Measurements from ENCODE around the gene PEX11B.
A peak's percentile ranks its signal among the peaks of the same experiment; 100 is the strongest.

PEX11B gene

DNA sequence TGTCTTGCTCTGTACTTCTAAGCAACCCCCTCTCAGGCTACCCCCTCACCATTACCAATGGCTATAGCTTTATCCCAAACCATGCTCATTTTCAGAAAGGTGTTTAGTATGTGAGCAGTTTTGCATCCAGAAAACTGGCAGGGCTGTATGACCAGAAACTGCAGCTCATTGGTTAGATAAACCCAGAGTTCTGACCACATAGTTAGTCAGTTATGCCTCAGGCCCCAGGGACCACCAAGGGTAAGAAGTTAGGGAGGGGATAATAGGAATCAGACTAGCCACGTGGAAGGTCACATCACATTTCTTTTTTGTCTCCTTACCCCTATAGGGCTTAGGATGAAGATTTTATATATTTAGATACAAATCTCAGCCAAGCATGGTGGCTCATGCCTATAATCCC, 9.9 kb downstream of the PEX11B start:
- no peak for DNase-seq (ENCODE audit: low read depth, low spot score)

DNA sequence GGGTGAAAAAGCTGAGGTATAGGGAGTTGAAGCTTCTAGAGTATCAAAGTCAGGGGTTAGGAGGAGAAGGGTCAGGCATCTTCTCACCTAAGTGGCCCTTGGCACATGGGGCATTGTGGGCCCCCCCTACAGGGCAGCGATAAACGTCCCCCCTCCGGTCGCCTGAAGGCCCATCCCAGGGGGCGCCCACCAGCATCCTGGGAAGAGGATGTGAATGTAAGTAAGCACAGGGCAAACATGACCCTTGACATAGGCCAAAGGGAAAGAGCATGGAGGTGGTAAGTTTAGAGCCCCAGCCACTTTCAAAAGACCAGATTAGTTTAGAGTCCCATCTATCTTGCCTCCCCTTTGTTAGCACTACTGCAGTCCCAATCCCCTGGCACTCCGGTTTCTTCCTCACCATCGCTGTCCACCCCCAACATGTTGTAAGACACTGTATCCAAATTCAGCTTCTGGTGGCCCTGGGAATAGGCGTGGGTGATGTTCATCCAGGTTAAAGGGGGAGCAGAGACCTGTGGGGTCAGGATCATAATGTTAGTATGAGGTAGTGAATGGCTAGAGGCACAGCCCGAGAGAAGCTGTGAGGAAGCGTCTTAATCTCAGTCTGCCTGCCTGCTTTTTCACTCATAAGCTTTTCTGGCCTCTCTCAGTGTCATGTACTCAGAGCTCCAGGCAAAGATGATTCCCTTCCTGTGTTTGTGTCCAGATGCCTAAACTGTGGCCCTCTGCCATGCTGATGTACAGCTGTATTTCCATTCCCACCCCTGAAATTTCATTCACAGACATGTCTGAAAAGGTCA, 11.4 kb downstream of the PEX11B start:
- no peak for DNase-seq (ENCODE audit: low read depth, low spot score)

DNA sequence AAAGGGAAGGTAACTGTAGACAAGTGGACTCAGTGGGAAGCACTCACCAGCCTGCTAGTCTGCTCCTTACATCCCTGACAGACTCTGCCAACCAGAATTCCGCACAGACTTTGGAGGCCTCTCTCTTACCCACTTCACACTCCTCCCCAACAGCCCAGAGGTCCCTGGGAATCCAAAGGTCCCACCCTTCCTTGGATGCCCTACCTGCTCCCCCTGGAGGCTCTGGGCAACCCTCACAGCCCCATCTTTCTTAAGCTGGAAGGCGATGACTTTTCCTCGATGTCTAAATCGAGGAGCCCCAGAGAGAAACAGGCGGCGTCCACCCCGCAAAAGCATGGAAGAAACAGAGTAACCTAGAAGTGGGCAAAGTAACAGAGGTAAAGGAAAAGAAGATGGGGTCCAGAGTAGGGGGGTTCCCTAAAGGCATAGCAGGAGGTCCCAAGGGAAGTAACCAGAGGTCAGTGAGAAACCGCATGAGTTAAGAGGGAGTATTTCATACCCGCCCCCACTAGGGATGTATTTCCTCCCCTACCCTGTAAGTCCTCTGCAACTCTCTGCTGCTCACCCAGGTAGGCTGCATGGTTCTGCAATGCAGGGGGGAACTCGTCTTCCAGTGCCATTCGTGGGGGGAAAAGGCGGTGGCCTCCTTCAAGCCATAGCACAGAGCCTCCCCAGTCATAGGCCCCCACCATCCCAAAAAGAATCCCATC, 17.1 kb downstream of the PEX11B start:
- DNase-seq (ENCODE audit: low read depth, low spot score), result no peak

DNA sequence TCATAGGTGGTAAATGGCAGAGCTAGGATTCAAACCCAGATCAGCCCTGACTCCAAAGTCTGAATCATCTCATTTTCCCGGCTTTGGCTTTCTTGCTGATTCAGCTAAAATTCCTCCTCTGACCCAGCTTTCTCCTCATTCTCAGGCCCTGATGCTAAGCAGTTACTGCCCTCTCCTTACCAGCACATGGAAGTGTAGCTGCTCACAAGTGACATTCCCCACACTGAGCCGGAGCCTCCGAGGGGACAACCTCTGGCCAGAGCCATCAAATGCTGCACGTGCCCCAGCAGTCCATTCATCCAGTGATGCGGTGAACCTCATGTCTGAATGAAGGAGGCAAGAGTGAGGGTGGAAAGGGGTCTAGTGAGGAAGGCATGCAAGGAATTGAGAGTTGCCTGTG, 19.8 kb downstream of the PEX11B start:
- DNase-seq (ENCODE audit: low read depth, low spot score), result no peak

DNA sequence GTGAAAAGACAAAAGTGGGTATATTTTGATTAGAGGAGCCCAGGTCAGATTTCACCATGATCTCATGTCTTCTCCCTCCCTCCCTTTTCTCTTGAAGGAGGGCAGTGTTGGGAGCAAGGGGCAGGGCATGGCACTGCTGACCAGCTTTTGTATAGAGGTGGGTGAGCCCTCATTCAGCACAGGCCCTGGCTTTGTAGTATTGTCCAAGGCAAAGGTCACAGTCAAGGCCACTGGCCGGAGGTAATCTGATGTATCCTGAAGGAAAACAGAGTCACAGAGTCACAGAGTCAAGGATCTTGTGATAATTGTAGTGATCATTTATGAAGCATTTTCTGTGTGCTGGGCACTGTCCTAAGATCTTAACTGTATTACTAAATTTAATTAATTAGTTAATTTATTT, 20.5 kb downstream of the PEX11B start:
- DNase-seq (ENCODE audit: low read depth, low spot score), result no peak

DNA sequence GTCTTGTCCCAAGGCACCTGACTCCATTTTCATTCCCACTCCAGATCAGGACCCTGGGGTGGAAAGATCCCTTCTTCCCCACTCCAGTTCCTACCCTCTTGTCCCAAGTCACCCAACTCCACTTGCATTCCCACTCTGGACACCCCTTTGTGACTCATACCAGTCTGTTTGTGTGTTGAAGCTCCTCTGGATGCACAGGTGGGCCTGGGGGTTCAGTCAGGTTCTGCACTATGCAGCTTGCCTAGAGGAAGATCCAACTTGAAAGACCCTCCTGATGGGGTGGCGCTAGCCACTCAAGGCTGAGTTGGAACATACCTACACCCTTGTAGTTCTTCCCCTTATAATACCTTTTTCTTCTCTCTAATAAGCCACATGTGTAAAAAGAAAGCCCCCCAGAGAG, 23.0 kb downstream of the PEX11B start:
- no peak for DNase-seq (ENCODE audit: low read depth, low spot score)

DNA sequence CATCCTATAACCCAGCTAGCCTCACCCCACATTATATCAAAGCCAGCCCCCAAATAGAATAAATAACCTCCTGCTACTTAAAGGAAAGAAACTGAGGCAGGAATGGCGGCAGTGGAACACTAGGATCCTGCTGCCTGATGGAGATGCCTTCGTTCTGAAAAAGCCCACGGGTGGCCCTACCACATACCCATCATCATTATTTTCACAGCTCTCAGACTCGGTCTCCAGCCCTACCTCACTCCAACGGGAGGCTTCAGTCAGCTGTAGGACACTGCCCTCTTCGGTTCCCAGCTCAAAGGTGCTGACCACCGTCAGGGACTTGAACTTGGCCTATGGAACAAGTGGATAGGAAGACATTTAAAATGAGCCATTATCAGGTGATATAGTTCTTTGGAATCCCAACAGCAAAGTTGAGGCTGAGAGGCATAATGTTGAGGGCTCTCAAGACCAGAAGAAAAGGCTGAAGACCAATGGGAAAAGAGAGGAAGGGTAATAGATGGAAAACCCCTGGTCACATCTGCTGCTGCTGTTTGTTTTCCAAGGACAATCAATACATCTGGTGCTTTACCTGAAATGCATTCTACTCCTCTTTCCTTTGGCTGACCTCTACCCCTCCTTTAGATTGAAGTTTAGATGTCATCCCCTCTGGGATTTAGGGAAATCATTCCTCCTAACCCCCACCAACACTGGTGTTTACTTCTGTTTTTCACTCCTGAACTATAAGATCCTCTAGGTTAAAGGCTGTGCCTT, 25.0 kb downstream of the PEX11B start:
- no peak for DNase-seq (ENCODE audit: low read depth, low spot score)

DNA sequence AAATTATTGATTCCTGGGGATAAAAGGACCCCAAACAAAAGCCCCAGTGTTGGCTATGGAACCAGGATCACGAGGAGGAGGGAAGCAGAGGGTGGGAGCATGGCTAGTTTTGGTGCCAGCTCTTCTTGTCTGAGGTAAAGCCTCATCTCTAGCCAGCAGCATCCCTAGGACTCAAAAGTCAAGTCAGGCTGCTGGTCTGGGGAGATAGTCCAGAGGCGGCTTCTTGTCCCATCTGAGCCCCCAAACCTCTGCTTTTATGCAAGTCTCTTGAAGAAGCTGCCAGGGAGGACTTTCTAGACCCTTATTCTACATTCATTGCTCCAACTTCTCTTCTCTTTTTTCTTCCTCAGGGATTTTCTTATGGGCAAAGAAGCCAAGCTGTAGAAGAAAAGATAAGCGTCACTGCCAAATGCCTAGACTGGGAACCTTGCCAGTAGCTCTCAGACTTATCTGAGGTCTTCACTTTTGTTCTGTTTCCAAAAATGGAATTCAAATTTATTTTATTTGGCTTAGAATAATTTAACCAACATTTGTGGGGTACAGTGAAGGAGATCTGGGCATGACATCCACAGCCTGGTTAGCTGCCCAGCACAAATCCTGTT, 25.9 kb downstream of the PEX11B start:
- no peak for DNase-seq (ENCODE audit: low read depth, low spot score)

DNA sequence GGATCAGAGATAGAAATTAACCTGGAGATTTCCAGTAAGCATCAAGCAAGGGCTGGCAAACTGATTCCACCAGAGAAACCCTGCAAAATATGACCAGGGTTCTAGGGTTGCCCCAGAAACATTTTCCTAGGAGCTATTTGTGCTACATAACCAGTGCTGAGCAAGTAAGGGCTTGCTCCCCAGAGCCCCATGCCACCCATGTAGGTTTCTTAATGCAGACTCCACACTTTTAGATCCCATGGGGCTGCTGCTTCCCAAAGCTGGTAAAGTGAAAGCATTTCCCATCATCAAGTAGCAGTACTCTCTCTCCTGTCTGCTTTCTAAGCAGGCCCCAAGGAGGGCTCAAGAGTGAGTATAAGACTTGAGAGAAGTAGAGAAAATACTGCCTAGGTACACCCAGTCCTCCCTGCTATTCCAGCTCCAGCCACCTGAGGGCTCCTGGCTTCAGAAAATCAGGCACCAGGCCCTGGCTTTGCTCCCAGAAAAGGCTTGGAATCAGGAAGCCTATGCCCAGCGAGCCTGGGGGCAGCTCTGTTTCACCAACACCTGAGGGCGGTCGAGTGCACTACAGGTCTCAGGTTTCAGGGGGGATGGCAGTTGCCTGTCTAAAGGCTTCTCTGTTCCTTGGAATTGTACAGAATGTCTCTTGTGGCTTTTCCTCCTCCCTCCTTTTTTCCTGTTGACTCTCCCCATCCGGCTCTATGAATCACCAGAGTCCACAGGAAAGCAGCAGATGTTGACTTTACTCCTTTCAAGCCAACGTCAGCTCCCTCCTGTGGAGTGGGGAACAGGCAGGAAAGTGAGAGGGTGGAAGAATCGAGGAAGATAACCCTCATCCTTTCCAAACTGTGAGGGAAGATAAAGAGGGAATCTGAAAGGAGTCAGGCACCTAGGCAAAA, 26.7 kb downstream of the PEX11B start:
- DNase-seq (ENCODE audit: low read depth, low spot score), result peak; percentile 12

DNA sequence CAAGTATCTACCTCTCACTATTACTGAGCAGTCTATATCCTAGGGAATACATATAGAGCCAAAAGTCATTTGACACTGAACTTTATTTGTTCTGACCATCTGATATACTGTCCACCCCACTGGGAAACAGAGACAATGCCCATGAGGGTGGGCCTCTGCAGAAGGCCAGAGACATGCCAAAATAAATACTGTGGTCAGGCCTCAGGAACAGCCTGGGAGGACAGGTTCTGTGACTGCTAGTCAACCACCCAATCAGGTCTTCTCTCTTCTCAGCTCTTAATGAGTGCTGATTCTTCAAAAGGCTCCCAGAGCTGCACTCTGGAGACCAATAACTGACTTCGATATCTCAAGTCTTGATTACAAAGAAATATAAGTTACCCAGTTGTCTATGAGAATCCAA, 27.4 kb downstream of the PEX11B start:
- DNase-seq (ENCODE audit: low read depth, low spot score), result no peak

DNA sequence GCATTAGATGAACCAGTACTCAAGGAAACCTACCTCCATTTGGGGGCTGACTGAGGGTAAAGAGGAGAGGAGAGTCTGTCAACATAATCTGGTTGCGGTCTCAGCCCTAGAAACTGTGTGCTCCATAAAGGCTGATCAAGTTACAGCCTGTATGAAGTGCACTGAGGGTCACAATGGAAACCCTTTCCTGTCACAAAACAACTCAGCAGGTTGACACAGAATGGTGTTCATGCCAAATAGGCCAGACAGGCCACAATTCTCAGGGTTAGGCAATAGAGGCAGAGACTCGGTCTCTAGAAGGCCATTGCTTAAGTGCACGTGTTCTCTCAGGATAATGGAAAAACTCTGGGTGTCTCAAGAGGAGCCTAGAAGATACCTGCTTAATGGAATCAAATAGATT, 28.8 kb downstream of the PEX11B start:
- no peak for DNase-seq (ENCODE audit: low read depth, low spot score)

DNA sequence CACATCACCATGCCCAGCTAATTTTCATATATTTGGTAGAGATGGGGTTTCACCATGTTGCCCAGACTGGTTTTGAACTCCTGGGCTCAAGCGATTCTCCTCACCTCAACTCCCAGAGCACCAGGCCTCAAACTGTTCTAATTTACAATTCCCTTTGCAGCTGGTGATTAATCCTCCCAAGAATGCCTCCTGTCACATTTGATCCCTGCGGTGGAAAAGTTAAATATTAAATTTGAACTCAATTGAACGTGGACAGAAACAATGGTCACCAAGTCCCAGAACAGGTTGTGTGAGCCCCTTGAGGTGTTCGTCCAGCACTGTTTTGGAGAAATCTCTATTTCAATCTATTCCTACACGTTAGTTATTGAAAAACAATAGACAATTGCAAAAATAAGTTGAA, 30.9 kb downstream of the PEX11B start:
- no peak for DNase-seq (ENCODE audit: low read depth, low spot score)

DNA sequence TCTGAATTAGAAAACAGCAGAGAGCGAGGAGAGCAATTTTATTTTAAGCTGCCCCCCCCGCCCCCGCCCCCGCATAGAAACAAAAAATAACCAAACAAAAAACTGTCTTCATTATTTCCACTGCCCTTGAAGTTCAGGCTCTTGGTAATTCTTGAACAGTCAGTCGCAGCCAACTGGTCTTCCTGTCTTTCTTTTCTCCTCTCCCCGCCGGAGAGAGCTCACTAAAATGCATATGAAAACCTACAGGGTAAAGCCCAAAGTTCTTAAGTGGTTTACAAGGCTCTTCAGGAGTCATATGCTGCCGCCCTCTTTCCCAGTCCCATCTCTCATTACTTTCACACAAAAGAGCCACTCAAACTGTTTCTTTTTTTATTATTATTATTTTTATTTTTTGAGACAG, 31.7 kb downstream of the PEX11B start:
- DNase-seq (ENCODE audit: low read depth, low spot score), result no peak

DNA sequence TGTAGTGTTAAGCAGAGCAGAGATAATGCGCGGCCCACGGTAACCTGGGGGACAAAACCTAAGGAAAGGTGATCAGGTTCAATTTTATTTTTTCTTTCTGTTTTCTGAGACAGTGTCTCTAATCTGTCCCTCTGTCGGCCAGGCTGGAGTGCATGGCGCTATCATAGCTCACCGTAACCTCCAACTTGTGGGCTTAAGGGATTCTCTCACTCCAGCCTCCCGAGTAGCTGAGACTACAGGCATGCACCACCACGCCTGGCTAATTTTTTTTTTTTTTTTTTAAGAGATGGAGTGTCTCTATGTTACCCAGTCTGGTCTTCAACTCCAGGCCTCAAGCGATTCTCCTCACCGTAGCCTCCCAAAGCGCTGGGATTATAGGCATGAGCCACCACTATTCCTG, 32.1 kb downstream of the PEX11B start:
- DNase-seq (ENCODE audit: low read depth, low spot score), result no peak

DNA sequence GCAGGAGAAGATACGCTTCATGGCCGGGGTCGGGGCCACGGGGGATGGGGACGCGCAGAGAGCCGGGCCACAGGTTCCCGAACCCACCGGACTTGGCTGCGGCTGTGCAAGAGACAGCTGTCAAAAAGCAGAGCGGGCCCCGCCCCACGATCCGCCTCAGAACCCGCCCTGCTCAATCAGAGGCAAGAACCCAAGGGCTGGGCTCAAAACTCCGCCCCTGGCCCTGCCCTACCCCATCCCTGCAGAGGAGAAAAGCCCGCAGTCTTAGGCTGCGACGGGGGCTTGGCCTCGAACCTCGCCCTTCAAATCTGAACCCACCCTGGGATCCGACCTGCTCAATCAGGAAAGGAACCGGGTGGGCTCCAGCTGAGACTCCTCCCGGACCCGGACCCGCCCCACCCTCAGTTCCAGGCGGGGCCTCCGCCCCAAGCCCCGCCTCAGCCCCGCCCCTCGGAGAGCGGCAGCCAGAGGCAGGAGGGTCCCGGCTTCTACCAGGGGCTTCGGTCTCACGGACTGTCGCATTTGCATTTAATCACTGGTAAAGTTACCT, 32.7 kb downstream of the PEX11B start, which contains the start of gene ANKRD35:
TSS of gene ANKRD35 (minus strand) at position 129 of the 550 bp plus-strand sequence. CDS start at position 21, 108 bp downstream.
- peak; percentile 67 for DNase-seq (ENCODE audit: low read depth, low spot score)

DNA sequence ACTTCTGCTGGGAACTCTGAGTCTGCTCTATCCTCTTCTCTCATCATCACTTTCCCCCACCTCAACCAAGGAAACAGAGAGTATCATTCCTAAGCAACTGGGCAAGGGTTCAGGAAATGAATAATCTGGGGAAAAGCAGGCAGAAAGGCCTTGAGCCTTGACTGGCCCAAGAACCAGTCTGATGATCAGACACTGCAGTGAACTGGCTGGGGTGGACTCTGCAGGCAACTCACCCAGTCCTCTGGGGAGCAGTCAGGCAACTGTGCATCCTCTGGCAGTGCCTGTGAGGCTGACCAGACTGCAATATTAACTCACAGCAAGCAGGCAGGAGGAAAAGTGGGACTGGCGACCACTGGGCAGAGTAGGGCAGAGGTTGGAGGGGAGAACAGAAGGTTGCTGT, 33.8 kb downstream of the PEX11B start:
- DNase-seq (ENCODE audit: low read depth, low spot score), result no peak

DNA sequence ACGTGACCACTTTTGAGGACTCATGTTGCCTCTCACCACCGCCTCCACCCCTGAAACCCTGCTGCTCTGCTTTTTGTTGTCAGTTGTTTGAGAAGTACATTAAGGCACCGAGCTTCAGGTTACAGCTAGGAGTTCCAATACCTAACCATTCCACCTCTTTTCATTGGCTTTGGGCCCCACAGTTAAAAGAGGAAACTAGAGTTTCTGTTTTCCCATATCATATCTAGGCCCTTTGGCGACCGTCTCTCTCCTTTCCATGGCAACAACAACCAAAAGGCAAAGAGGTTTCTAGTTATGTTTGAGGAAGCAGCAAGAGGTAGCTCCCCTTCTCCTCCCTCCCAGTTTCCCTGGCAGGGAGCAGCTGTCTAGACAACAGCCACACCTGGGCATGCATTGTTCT, 38.7 kb downstream of the PEX11B start:
- DNase-seq (ENCODE audit: low read depth, low spot score), result no peak

DNA sequence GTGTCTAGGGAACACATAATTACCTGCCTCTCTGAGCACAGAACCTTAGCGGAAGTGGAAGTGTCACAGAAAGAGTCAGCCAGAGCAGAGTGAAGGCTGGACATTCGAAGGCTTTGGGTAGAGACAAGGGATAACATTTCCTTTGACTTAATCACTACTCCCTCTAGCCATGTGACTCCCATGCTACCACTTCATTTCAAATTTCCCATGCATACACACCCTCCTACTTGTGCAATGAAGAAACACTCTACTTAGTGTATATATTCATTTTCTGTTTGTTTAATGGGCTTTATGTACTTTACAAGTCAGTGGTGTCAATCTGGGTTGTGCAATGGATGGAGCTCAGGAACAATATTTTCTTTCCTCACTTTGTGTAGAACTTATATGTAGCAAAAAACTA, 39.8 kb downstream of the PEX11B start:
- no peak for DNase-seq (ENCODE audit: low read depth, low spot score)

DNA sequence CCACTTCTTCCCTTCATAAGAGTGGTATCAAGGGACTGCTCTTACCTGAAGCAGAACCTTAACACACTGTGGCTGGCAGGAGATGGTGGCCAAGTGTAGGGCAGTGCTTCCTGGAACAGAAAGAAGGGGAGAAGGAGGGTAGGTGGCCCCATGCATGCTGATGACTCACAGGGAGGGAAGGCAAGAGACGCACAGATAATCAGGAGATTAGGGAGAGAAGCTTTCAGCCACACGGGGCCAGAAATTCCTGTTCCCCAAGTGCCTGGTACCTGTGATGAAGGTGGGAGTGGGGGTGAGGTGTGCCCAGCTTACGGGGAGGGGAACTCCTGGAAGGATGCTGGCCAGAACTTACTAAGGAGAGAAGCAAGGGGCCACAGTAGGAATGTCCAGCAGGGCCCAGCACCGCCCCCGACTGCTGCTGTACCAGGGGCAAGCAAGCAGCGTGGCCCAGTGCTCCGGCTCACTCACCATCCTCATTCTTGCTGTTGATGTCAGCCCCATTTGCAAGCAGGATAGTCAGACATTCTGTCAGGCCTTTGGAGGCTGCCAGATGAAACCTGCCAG, 40.5 kb downstream of the PEX11B start:
- DNase-seq (ENCODE audit: low read depth, low spot score), result no peak

DNA sequence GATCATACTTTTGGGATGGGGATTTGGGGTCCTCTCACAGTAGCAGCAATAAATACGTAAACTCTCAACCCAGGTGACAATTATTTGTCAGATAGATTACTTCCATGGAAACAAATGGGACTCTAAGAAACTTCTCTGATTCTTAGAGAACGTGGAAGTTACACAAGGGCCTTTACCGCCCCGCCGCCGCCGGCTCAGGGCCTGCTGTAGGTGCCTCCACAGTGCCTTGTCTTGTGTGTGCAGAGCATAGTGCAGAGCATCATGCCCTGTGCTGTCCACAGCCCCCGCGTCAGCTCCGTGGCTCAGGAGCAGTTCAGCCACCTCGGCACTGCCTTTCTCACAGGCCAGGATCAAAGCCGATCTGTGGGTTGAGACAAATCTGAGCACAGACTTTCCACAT, 43.9 kb downstream of the PEX11B start:
- no peak for DNase-seq (ENCODE audit: low read depth, low spot score)
